Glutamatergic neuron (in vitro differentiated cells): Measurements from ENCODE around the gene PRKCE. TPM values are rescaled to one million over a fixed set of nuclear protein-coding genes. Genes with fewer than 3 reads are reported as not detected.
A peak's percentile ranks its signal among the peaks of the same experiment; 100 is the strongest.

ENCODE experiments used
- DNase-seq: peaks from one replicate; pipeline ENCODE4 v3.0.0; 2022
- H3K27ac Mint-ChIP-seq: one replicate; pipeline ENCODE4 v1.8.0; 2020; ENCODE audit warnings: mild to moderate bottlenecking, mixed read lengths, inconsistent platforms; ENCODE audit not compliant: unreplicated experiment
- H3K27me3 Mint-ChIP-seq: one replicate; pipeline ENCODE4 v1.8.0; 2020; ENCODE audit warnings: mild to moderate bottlenecking, moderate library complexity, mixed read lengths, inconsistent platforms; ENCODE audit not compliant: unreplicated experiment
- H3K36me3 Mint-ChIP-seq: one replicate; pipeline ENCODE4 v1.8.0; 2020; ENCODE audit warnings: mild to moderate bottlenecking, mixed read lengths, inconsistent platforms; ENCODE audit not compliant: unreplicated experiment
- H3K4me1 Mint-ChIP-seq: one replicate; pipeline ENCODE4 v1.8.0; 2020; ENCODE audit warnings: mild to moderate bottlenecking, low read depth, mixed read lengths, inconsistent platforms; ENCODE audit not compliant: unreplicated experiment
- H3K4me3 Mint-ChIP-seq: one replicate; pipeline ENCODE4 v1.8.0; 2020; ENCODE audit warnings: mild to moderate bottlenecking, mixed read lengths, inconsistent platforms; ENCODE audit not compliant: unreplicated experiment
- H3K9me3 Mint-ChIP-seq: one replicate; pipeline ENCODE4 v1.8.0; 2020; ENCODE audit warnings: mild to moderate bottlenecking, moderate library complexity, mixed read lengths, inconsistent platforms; ENCODE audit not compliant: unreplicated experiment
- total RNA-seq: library from RNA; stranded (reverse); fragmentation: NEBNext Ultra II Directional; extraction: Animal tissue kit (Norgen Biotek cat#: 25700); gene quantifications from one replicate; pipeline ENCODE4 v1.2.1, GENCODE V29; 2021; ENCODE audit not compliant: unreplicated experiment
- TF ChIP-seq, protein P1 (sequence below): fragments of 200-600 bp; sonication (generic); IDR thresholded peaks from one replicate; pipeline ENCODE4 v1.5.0; 2021; ENCODE audit not compliant: partially characterized antibody, unreplicated experiment

The PRKCE gene
- total RNA-seq, 1 donor from 2014 or later, result 74.8 TPM

GRCh38 chr2:45918463-45919159 is 267.1 kb downstream of the PRKCE start:
- H3K4me3 Mint-ChIP-seq, result no peak overlapping the region
- TF ChIP-seq, protein P1, sequence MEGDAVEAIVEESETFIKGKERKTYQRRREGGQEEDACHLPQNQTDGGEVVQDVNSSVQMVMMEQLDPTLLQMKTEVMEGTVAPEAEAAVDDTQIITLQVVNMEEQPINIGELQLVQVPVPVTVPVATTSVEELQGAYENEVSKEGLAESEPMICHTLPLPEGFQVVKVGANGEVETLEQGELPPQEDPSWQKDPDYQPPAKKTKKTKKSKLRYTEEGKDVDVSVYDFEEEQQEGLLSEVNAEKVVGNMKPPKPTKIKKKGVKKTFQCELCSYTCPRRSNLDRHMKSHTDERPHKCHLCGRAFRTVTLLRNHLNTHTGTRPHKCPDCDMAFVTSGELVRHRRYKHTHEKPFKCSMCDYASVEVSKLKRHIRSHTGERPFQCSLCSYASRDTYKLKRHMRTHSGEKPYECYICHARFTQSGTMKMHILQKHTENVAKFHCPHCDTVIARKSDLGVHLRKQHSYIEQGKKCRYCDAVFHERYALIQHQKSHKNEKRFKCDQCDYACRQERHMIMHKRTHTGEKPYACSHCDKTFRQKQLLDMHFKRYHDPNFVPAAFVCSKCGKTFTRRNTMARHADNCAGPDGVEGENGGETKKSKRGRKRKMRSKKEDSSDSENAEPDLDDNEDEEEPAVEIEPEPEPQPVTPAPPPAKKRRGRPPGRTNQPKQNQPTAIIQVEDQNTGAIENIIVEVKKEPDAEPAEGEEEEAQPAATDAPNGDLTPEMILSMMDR, result no peak
- H3K36me3 Mint-ChIP-seq, result no peaks in the 10 kb centered on the region
- no peak for DNase-seq
- peaks cover 8% of the 10 kb centered on the region for H3K9me3 Mint-ChIP-seq
- H3K27me3 Mint-ChIP-seq, result peaks cover 3% of the 10 kb centered on the region
- H3K4me1 Mint-ChIP-seq, result peaks cover 3% of the 10 kb centered on the region
- H3K27ac Mint-ChIP-seq, result no peak overlapping the region

DNA sequence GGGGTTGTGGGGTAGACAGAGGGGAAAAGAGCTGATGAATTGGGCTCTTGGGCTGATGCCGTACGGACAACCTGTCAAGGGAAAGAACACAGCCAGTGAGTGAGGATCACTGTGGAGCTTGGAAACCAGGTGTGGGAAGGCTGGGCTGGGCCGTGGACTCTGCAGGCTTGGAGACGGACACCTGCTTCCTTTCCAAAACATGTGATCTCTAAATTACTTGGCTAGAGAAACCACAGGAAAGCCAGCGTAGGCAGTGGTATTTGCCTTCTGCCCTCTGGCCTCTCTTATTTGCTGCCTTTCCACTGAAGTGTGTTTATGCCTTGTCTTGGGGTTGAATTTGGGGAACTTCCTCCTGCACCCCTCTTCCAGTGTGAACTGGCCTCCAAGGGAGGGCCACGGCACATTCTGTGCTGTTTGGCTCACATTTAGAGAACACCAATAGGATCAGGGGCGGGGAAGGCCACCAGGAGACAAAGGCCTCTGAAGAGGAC is 267.7 kb downstream of the PRKCE start:
- H3K4me3 Mint-ChIP-seq, result no peak overlapping the region
- peaks cover 4% of the 10 kb centered on the region for H3K27me3 Mint-ChIP-seq
- DNase-seq, result no peak
- H3K4me1 Mint-ChIP-seq, result peaks cover 4% of the 10 kb centered on the region
- TF ChIP-seq, protein P1, result no peak
- peaks cover 10% of the 10 kb centered on the region for H3K9me3 Mint-ChIP-seq
- H3K27ac Mint-ChIP-seq, result peak overlapping the region; percentile 40
- H3K36me3 Mint-ChIP-seq, result no peaks in the 10 kb centered on the region

- no peak overlapping the region for H3K4me3 Mint-ChIP-seq
- H3K36me3 Mint-ChIP-seq, result no peaks in the 10 kb centered on the region
- TF ChIP-seq, protein P1, result no peak
- H3K27ac Mint-ChIP-seq, result no peak overlapping the region
- peaks cover 11% of the 10 kb centered on the region for H3K9me3 Mint-ChIP-seq
- no peak for DNase-seq
- peaks cover 4% of the 10 kb centered on the region for H3K4me1 Mint-ChIP-seq
- H3K27me3 Mint-ChIP-seq, result peaks cover 4% of the 10 kb centered on the region
Observed at GRCh38 chr2:45919711-45920111, 268.2 kb downstream of the PRKCE start.

- DNase-seq, result no peak
- no peaks in the 10 kb centered on the region for H3K36me3 Mint-ChIP-seq
- TF ChIP-seq, protein P1, result no peak
Observed at GRCh38 chr2:45921921-45922320, 270.4 kb downstream of the PRKCE start.

GRCh38 chr2:45922577-45922988 is 271.1 kb downstream of the PRKCE start:
- peak; percentile 20 for DNase-seq
- H3K4me1 Mint-ChIP-seq, result peaks cover 4% of the 10 kb centered on the region

More at GRCh38 chr2:45921921-45922320, 270.4 kb downstream of the PRKCE start:
- peaks cover 4% of the 10 kb centered on the region for H3K4me1 Mint-ChIP-seq
- H3K27me3 Mint-ChIP-seq, result peaks cover 4% of the 10 kb centered on the region
- peaks cover 11% of the 10 kb centered on the region for H3K9me3 Mint-ChIP-seq
- no peak overlapping the region for H3K4me3 Mint-ChIP-seq
- no peak overlapping the region for H3K27ac Mint-ChIP-seq

More at GRCh38 chr2:45922577-45922988, 271.1 kb downstream of the PRKCE start:
- Mint-ChIP-seq H3K27me3 (peaks cover 4% of the 10 kb centered on the region), H3K4me3 (no peak overlapping the region), H3K27ac (no peak overlapping the region), H3K9me3 (peaks cover 11% of the 10 kb centered on the region), H3K36me3 (no peaks in the 10 kb centered on the region)
- TF ChIP-seq, protein P1, result no peak
